Right atrium auricular region (tissue), 2 donors: ENCODE data around the gene C6orf62. TPM values are rescaled to one million over a fixed set of nuclear protein-coding genes. Genes with fewer than 3 reads are reported as not detected.
"Not testable (repeated sequence)": the region's sequence is repeated elsewhere in the genome, so short reads cannot be mapped to it uniquely, and the experiment has no call there.

Experiments
- DNase-seq: peaks from one replicate; pipeline ENCODE4 v3.0.0-alpha.2; 2019; ENCODE audit warnings: low spot score
- H3K27ac ChIP-seq, 2 donors: fragments of 200-600 bp; sonication (generic); 1 replicate in 1 of 2; 2 replicates in 1 of 2; pipeline ENCODE4 v1.5.1; 2016 to 2019
- H3K27me3 ChIP-seq, 2 donors: fragments of 200-600 bp; sonication (generic); one replicate each; pipeline versions ENCODE4 v1.5.1 to v1.6.0; 2017 to 2019
- H3K36me3 ChIP-seq: fragments of 200-600 bp; sonication (generic); one replicate; pipeline ENCODE4 v1.5.1; 2016
- H3K4me1 ChIP-seq, 2 donors: fragments of 200-600 bp; sonication (generic); one replicate each; pipeline versions ENCODE4 v1.5.1 to v1.6.0; 2017 to 2019
- H3K4me3 ChIP-seq, 2 donors: fragments of 200-600 bp; sonication (generic); 1 replicate in 1 of 2; 2 replicates in 1 of 2; pipeline ENCODE4 v1.5.1; 2017 to 2019; ENCODE audit warnings: mild to moderate bottlenecking in 1 of 2, moderate library complexity in 1 of 2
- H3K9me3 ChIP-seq, 2 donors: fragments of 200-600 bp; sonication (generic); one replicate each; pipeline ENCODE4 v1.5.1; 2019
- CTCF ChIP-seq, 2 donors: fragments of 200-600 bp; sonication (generic); IDR thresholded peaks; one replicate each; pipeline ENCODE4 v1.5.1; 2019; ENCODE audit warnings: antibody characterized with exemption in 2 of 2
- total RNA-seq, 2 donors: library from RNA; depleted of rRNA; stranded (reverse); fragments of >200 nt; gene quantifications; one replicate each; pipeline ENCODE4 v1.1.0, GENCODE V29; 2016

The C6orf62 gene
- total RNA-seq, 2 donors from 2014 or later = 24.0 to 47.4 TPM

DNA sequence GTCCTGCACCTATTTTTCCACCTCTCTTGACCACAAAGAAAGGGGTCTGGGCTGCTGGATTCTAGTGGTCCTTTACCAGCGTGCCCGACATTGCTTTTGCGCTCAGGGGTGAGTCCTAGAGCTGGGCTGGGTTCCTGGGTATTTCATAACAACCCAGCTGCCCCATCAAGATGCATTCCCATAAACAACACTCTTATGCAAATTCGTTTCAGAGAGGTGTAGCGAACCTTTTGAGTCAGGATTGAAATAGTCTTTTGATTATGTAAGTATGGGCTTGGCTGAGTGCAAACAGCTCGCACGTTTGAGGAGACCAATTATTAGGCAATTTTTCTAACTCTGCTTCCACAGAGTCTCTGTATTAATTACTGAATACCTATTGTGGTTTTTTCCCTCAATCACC, 38.4 kb downstream of the C6orf62 start:
- Histone ChIP-seq H3K9me3 (no peaks in the 10 kb centered on the region), H3K27ac (no peak overlapping the region), H3K4me1 (no peaks in the 10 kb centered on the region), H3K27me3 (no peaks in the 10 kb centered on the region), H3K4me3 (no peak overlapping the region), H3K36me3 (no peaks in the 10 kb centered on the region)
- TF ChIP-seq CTCF (IDR thresholded peaks at IDR 0.05) = no peak
- no peak for DNase-seq

DNA sequence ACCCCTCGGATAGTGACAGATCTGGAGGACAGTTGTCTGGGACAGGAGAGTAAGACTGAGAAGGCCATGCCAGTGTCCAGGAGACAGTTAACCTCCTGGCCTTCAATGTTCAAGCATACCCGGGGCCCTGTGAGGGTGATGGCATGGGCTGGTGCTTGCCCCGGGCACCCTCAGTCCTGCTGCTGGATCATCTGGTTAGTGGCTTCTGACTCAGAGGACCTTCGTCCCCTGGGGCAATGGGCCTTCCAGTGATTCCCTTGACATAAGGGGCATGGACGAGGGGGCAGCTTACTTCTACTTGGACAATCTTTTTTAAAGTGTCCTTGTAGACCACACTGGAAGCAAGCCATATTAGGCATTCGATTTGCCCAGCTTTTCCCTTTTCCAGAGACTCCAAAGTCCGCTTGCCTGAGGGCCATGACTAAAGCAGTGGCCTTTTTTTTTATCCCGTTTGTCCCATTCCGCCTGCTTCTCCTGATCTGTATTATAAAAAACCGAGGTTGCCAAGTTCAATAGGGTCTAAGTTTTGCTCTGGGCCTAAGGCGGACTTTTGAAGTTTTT, 40.1 kb downstream of the C6orf62 start:
- H3K27ac ChIP-seq, H3K27me3 ChIP-seq, H3K4me1 ChIP-seq, DNase-seq, H3K36me3 ChIP-seq, H3K9me3 ChIP-seq, H3K4me3 ChIP-seq: not testable (repeated sequence)

- peaks cover 0 to 3% of the 10 kb centered on the region in 2 donors for H3K4me1 ChIP-seq
- no peak overlapping the region for H3K27ac ChIP-seq
- no peak overlapping the region for H3K4me3 ChIP-seq
- H3K27me3 ChIP-seq = no peaks in the 10 kb centered on the region
- no peak for TF ChIP-seq CTCF (IDR thresholded peaks at IDR 0.05)
- DNase-seq = no peak
- H3K36me3 ChIP-seq = no peaks in the 10 kb centered on the region
- no peaks in the 10 kb centered on the region for H3K9me3 ChIP-seq
Observed at GRCh38 chr6:24673625-24674024, 45.3 kb downstream of the C6orf62 start.

DNA sequence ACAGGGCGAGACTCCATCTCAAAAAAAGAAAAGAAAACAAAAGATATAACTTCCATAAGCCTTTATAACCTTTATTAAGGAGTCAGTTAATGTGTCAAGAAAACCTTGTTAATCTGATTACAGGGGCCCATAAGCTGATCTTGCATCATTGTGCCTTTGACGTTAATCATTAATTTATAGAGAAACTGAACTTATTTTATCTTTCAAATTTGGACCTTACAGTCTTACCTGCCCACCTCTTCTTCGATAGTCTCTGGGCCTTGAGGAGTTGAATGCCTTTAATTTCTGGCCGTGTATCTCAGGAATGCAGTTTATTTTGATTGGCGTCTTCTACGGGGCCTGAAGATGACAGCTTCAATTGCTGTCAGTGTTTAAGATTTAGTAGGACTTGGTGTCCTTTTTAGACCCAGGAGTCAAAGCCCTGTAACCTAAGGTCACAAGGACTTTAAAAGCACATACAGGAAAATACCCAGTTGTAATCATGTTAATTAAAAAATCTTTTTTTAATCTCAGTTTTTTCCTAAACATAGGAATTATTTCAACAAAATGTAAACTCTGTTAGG, 46.3 kb downstream of the C6orf62 start:
- Histone ChIP-seq H3K9me3 (no peaks in the 10 kb centered on the region), H3K27ac (no peak overlapping the region), H3K36me3 (no peaks in the 10 kb centered on the region), H3K4me3 (no peak overlapping the region), H3K27me3 (no peaks in the 10 kb centered on the region), H3K4me1 (peaks cover 0 to 12% of the 10 kb centered on the region in 2 donors)
- DNase-seq = no peak
- no peak for TF ChIP-seq CTCF (IDR thresholded peaks at IDR 0.05)

GRCh38 chr6:24671077-24671476, 47.9 kb downstream of the C6orf62 start:
- DNase-seq, H3K27ac ChIP-seq, H3K9me3 ChIP-seq, H3K36me3 ChIP-seq, H3K27me3 ChIP-seq, H3K4me3 ChIP-seq: not testable (repeated sequence)
- H3K4me1 ChIP-seq = peaks cover 0 to 16% of the 10 kb centered on the region in 2 donors

DNA sequence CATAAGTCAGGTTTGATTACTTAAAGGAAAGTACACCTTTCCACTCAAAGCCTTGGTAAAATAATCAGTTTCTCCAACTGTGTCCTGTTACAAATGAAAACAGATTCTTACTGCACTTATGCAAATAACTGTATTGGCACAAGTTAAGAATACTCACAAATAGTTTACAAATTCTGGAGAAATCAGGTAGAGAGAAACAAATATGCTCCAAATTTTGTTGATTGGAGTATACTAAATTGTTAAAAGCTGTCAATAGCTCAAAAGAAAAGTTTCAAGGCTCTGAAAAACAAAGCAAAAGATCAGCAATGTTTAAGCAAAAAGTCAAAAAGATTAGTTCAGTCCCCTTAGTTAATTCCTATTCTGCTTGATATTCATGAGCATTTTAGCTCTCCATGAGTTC, 48.5 kb downstream of the C6orf62 start:
- DNase-seq, H3K27ac ChIP-seq, H3K27me3 ChIP-seq, H3K4me3 ChIP-seq, H3K9me3 ChIP-seq, H3K36me3 ChIP-seq: not testable (repeated sequence)
- H3K4me1 ChIP-seq = peaks cover 0 to 22% of the 10 kb centered on the region in 2 donors

- Histone ChIP-seq H3K4me3 (no peak overlapping the region), H3K27ac (no peak overlapping the region), H3K9me3 (no peaks in the 10 kb centered on the region), H3K36me3 (no peaks in the 10 kb centered on the region), H3K27me3 (no peaks in the 10 kb centered on the region), H3K4me1 (peaks cover 0 to 34% of the 10 kb centered on the region in 2 donors)
- no peak for TF ChIP-seq CTCF (IDR thresholded peaks at IDR 0.05)
- no peak for DNase-seq
Observed at GRCh38 chr6:24668997-24669361, 50.0 kb downstream of the C6orf62 start.

GRCh38 chr6:24668066-24668996, 50.6 kb downstream of the C6orf62 start:
- peak overlapping the region; percentile 68 to 79 for H3K4me3 ChIP-seq
- H3K27ac ChIP-seq = peak overlapping the region in 1 of 2 donors; percentile 91
- peaks cover 0 to 34% of the 10 kb centered on the region in 2 donors for H3K4me1 ChIP-seq
- not testable (repeated sequence) for H3K9me3 ChIP-seq, H3K36me3 ChIP-seq, DNase-seq, H3K27me3 ChIP-seq
